Uterus (tissue), 2 donors: ENCODE measurements around the gene CHRNA5.

Source experiments
- POLR2A ChIP-seq, 2 donors: fragments of 450-650 bp; IDR thresholded peaks; one replicate each; pipeline ENCODE4 v1.6.1; 2016; ENCODE audit warnings: antibody characterized with exemption in 2 of 2, mild to moderate bottlenecking in 1 of 2, moderate library complexity in 1 of 2
- TF ChIP-seq, protein P1 (sequence below), 4 experiments: fragments of 200-600 bp in 2 of 4; fragments of 450-650 bp in 2 of 4; sonication (generic) in 2 of 4; IDR thresholded peaks; one replicate each; pipeline ENCODE4 v1.5.1; 2016 to 2019; ENCODE audit warnings: antibody characterized with exemption in 4 of 4, mild to moderate bottlenecking in 2 of 4, moderate library complexity in 1 of 4

DNA sequence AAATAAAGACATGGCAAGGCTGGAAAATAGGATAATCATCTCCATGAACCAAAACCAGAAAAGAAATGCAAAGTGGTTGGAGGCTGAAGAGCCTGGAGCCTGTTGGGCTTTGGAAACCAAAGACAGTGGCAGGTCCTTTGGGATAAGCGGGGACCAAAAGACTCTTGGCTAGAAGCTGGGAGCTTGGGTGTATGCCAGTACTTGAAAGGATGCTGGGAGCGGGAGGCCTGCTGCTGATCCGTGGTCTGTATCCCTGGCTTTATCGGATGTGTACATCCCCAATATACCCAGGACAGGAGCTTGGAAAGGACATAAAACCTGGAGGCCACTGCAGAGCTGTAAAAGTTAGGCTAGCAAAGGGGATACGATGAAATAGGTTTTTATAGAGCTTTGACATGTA is 77.0 kb downstream of the CHRNA5 start:
- TF ChIP-seq, protein P1, sequence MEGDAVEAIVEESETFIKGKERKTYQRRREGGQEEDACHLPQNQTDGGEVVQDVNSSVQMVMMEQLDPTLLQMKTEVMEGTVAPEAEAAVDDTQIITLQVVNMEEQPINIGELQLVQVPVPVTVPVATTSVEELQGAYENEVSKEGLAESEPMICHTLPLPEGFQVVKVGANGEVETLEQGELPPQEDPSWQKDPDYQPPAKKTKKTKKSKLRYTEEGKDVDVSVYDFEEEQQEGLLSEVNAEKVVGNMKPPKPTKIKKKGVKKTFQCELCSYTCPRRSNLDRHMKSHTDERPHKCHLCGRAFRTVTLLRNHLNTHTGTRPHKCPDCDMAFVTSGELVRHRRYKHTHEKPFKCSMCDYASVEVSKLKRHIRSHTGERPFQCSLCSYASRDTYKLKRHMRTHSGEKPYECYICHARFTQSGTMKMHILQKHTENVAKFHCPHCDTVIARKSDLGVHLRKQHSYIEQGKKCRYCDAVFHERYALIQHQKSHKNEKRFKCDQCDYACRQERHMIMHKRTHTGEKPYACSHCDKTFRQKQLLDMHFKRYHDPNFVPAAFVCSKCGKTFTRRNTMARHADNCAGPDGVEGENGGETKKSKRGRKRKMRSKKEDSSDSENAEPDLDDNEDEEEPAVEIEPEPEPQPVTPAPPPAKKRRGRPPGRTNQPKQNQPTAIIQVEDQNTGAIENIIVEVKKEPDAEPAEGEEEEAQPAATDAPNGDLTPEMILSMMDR (IDR thresholded peaks at IDR 0.05), result no peak
- no peak for TF ChIP-seq POLR2A (IDR thresholded peaks at IDR 0.05)
